Vagina (tissue), 2 donors: ENCODE data around the gene NAP1L5.

ENCODE experiments used
- POLR2A ChIP-seq, 2 donors: fragments of 450-650 bp; IDR thresholded peaks; one replicate each; pipeline ENCODE4 v1.6.1; 2017; ENCODE audit warnings: antibody characterized with exemption in 2 of 2, mild to moderate bottlenecking in 2 of 2, moderate library complexity in 2 of 2
- POLR2AphosphoS5 ChIP-seq, 2 donors: sonication (generic); formaldehyde crosslinking; IDR thresholded peaks; one replicate each; pipeline ENCODE4 v1.9.0; 2017; ENCODE audit warnings: antibody characterized with exemption in 2 of 2, mild to moderate bottlenecking in 2 of 2, low read depth in 1 of 2; ENCODE audit not compliant: insufficient read depth in 1 of 2
- TF ChIP-seq, protein P1 (sequence below), 3 experiments: fragments of 450-650 bp in 2 of 3; fragments of 200-600 bp in 1 of 3; sonication (generic) in 1 of 3; IDR thresholded peaks; one replicate each; pipeline ENCODE4 v1.5.1; 2017 to 2019; ENCODE audit warnings: antibody characterized with exemption in 3 of 3, mild to moderate bottlenecking in 2 of 3, moderate library complexity in 2 of 3

DNA sequence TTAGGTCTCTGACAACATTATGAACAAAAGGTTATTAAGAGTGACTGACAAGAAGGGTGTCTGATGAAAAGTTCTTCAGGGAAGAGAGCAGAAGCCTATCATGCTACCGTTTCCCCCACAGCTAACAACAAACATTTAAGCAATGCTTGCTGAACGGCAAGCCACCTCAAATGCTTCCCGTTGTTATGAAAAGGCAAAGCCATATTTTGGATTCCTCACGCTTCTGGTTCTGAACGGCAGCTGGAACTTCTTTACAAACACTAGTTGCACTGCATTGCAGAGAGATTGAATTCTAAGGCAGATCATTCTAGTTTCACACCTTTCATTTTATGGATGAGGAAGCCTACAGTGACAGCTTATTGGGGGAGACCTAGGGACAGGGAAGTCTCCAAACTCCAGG is 48.6 kb upstream of the NAP1L5 start:
- TF ChIP-seq, protein P1, sequence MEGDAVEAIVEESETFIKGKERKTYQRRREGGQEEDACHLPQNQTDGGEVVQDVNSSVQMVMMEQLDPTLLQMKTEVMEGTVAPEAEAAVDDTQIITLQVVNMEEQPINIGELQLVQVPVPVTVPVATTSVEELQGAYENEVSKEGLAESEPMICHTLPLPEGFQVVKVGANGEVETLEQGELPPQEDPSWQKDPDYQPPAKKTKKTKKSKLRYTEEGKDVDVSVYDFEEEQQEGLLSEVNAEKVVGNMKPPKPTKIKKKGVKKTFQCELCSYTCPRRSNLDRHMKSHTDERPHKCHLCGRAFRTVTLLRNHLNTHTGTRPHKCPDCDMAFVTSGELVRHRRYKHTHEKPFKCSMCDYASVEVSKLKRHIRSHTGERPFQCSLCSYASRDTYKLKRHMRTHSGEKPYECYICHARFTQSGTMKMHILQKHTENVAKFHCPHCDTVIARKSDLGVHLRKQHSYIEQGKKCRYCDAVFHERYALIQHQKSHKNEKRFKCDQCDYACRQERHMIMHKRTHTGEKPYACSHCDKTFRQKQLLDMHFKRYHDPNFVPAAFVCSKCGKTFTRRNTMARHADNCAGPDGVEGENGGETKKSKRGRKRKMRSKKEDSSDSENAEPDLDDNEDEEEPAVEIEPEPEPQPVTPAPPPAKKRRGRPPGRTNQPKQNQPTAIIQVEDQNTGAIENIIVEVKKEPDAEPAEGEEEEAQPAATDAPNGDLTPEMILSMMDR (IDR thresholded peaks at IDR 0.05), result no peak
- no peak for TF ChIP-seq POLR2AphosphoS5 (IDR thresholded peaks at IDR 0.05; ENCODE audit: insufficient read depth in 1 of 2, low read depth in 1 of 2)
- no peak for TF ChIP-seq POLR2A (IDR thresholded peaks at IDR 0.05)
